ENCODE results near the gene KCND1. TPM values are rescaled to one million over a fixed set of nuclear protein-coding genes. Genes with fewer than 3 reads are reported as not detected.

Gene KCND1
- total RNA-seq, 6 donors from 2014 or later = 0.61 to 3.1 (median 1.2) TPM

DNA sequence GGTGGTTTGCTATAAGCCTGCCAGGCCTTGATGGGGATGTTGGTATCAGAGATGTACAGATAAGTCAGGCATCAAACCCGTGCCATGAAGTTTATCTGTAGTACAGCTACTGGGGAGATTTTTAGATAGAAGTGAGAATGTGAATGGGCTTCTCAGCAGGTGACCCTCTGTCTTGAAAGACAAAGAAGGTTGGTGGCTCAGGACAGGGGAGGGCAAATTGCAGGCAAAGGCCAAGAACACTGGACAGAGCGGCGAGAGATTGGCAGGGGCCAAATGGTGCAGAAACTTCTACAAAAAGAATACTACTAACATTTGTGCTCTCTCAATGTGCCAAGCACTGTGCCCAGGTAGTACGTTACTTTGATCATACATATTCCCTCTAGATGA, 50.9 kb downstream of the KCND1 start:
- TF ChIP-seq EP300 (IDR thresholded peaks at IDR 0.05) = no peak
- TF ChIP-seq, protein P1, sequence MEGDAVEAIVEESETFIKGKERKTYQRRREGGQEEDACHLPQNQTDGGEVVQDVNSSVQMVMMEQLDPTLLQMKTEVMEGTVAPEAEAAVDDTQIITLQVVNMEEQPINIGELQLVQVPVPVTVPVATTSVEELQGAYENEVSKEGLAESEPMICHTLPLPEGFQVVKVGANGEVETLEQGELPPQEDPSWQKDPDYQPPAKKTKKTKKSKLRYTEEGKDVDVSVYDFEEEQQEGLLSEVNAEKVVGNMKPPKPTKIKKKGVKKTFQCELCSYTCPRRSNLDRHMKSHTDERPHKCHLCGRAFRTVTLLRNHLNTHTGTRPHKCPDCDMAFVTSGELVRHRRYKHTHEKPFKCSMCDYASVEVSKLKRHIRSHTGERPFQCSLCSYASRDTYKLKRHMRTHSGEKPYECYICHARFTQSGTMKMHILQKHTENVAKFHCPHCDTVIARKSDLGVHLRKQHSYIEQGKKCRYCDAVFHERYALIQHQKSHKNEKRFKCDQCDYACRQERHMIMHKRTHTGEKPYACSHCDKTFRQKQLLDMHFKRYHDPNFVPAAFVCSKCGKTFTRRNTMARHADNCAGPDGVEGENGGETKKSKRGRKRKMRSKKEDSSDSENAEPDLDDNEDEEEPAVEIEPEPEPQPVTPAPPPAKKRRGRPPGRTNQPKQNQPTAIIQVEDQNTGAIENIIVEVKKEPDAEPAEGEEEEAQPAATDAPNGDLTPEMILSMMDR (IDR thresholded peaks at IDR 0.05) = no peak
- Histone ChIP-seq H3K4me1 (peaks cover 3 to 24% (median 4%) of the 10 kb centered on the region in 4 donors), H3K9me3 (no peaks in the 10 kb centered on the region), H3K4me3 (no peak overlapping the region), H3K36me3 (peaks cover 0 to 34% (median 20%) of the 10 kb centered on the region in 4 donors), H3K27me3 (peaks cover 0 to 6% (median 0%) of the 10 kb centered on the region in 4 donors), H3K27ac (peak overlapping the region in 3 of 4 donors; percentile 24 to 61 (median 39))
- no peak for ATAC-seq (ENCODE audit: low FRiP score in 2 of 2)
- 77 to 89% methylated on average over 1 to 4 of the region's 4 CpGs for WGBS, 2 donors
- no peak for DNase-seq

DNA sequence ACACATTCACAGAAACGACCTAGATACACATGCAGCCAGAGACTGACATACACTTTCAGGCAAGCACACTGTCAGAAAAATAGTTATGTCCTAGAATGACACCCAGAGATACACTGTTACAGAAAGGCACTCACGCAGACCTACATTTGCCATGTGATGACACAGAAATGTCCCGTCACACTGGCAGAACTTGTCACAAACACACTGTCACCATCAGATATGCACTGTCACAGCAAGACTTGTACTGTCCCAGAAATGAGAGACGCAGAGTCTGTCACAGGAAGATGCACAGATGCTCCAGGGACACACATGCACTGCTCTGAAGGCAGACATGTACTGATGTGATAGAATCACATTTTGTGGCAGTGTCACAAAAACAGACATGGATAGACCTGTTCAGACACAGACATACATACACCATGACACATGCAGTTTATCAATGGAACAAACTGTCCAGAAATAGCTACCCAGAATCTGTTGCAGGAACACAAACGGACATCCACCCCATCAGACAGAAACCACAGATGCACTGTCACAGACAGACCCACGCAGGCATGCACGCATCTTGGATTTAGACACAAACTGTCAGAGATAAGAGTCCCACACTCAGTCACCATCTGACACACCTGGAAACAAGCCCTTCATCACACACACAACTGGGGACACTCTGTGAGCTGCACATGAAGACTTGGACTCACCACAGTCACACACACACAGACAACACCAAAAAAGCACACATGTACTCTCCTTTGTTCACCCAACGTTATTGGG, 51.5 kb downstream of the KCND1 start:
- Histone ChIP-seq H3K27ac (peak overlapping the region; percentile 80 to 88 (median 85)), H3K27me3 (peaks cover 0 to 6% (median 0%) of the 10 kb centered on the region in 4 donors), H3K4me1 (peaks cover 3 to 24% (median 4%) of the 10 kb centered on the region in 4 donors), H3K9me3 (no peaks in the 10 kb centered on the region), H3K36me3 (peaks cover 0 to 32% (median 17%) of the 10 kb centered on the region in 4 donors), H3K4me3 (peak overlapping the region in 2 of 4 donors; percentile 71 to 75)
- ATAC-seq (ENCODE audit: low FRiP score in 2 of 2) = no peak
- DNase-seq = no peak
- WGBS, 2 donors = 55 to 64% methylated on average over 2 to 8 of the region's 8 CpGs
- TF ChIP-seq POLR2AphosphoS5 (IDR thresholded peaks at IDR 0.05) (no peak), POLR2A (IDR thresholded peaks at IDR 0.05) (no peak), EP300 (IDR thresholded peaks at IDR 0.05) (peak in 1 of 4 donors; percentile 12)
- TF ChIP-seq, protein P1 (IDR thresholded peaks at IDR 0.05) = no peak

DNA sequence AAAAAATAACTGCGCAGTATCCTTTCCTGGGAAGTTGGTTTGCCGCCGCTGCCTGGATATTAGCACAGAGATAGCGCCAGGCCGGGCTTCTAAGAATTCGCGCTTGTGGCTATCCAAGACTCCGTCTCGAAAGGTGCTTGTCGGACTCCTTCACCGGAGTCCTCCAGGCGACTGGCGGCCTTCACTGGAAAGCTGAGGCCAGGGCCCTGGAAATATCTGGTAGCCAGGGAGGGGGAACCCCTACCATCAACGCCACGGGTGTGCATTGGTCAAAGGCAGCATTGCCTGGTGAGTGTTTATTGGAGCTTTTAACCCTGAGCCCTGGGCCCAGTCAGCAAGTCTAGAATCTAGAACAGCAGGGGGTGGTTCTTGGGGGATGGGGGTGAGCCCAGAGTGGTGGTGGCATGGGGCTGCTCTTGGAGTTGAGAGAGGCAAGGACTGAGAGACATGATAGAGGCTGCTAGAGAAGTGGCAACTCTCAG, 52.2 kb downstream of the KCND1 start:
- Histone ChIP-seq H3K4me3 (peak overlapping the region in 3 of 4 donors; percentile 49 to 75 (median 71)), H3K9me3 (no peaks in the 10 kb centered on the region), H3K27me3 (peaks cover 0 to 6% (median 0%) of the 10 kb centered on the region in 4 donors), H3K27ac (peak overlapping the region; percentile 80 to 88 (median 85)), H3K4me1 (peaks cover 3 to 24% (median 4%) of the 10 kb centered on the region in 4 donors), H3K36me3 (peaks cover 0 to 35% (median 16%) of the 10 kb centered on the region in 4 donors)
- ATAC-seq (ENCODE audit: low FRiP score in 2 of 2) = peak; percentile 4 to 5
- 0 to 56% methylated on average over 2 to 15 of the region's 15 CpGs for WGBS, 2 donors
- peak in 1 of 2 donors; percentile 54 for DNase-seq
- TF ChIP-seq POLR2A (IDR thresholded peaks at IDR 0.05) (no peak), EP300 (IDR thresholded peaks at IDR 0.05) (no peak), POLR2AphosphoS5 (IDR thresholded peaks at IDR 0.05) (no peak)
- TF ChIP-seq, protein P1 (IDR thresholded peaks at IDR 0.05) = no peak

DNA sequence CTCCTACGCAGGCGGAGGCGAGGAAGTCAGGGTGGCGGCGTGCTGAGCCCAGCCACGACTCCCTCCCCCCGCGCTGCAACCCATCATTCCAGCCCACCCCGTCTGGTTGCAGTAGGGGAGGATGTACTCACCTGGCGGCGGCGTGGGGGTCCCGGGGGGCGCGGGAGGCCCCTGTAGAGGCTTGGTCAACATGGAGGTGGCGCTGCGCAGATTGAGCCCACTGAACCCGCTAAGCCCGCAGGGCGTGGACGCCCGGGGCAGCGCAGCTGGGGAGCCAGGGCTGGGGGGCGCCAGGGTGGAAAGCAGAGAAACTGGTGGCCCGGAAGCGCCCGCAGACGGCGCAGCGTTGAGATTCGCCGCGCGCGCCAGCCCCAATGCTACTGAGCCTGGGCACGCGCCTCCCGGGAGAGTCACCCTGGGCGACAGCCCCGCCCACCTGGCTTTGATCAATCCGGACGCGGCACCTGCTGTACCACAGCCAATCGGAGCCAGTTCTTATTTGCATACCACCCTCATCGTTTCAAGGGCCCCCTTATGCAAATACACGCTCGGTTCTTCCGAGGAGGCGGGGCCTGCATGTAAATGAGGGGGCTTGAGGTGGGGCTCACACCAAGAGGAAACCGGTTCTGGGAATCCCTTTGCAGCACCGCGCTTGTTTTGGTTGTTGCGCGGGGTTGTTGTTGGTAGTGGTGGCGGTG, 52.9 kb downstream of the KCND1 start, which contains the start of gene PIM2:
PIM2 (minus strand) TSS at position 382 of the 698 bp plus-strand sequence; CDS start at position 192, 190 bp downstream.
- ATAC-seq (ENCODE audit: low FRiP score in 2 of 2) = peak; percentile 89 to 91
- Histone ChIP-seq H3K27ac (peak within 1 kb of the TSS; percentile 80 to 88 (median 85)), H3K27me3 (peaks cover 0 to 6% (median 0%) of the 10 kb centered on the region in 4 donors), H3K36me3 (peaks cover 0 to 35% (median 17%) of the 10 kb centered on the region in 4 donors), H3K4me3 (peak within 1 kb of the TSS; percentile 49 to 75 (median 64)), H3K4me1 (peaks cover 3 to 24% (median 4%) of the 10 kb centered on the region in 4 donors), H3K9me3 (no peaks in the 10 kb centered on the region)
- WGBS, 2 donors = 43% methylated on average over 52 of the region's 55 CpGs; no CpG with 5 or more reads in 1 of the 2 donors
- DNase-seq = peak; percentile 93 to 95
- peak in 3 of 4 donors; percentile 85 to 98 (median 97) for TF ChIP-seq POLR2A (IDR thresholded peaks at IDR 0.05)
- TF ChIP-seq POLR2AphosphoS5 (IDR thresholded peaks at IDR 0.05) = peak; percentile 80 to 88
- peak in 1 of 4 donors; percentile 24 for TF ChIP-seq EP300 (IDR thresholded peaks at IDR 0.05)
- TF ChIP-seq, protein P1 (IDR thresholded peaks at IDR 0.05) = peak in 2 of 6 experiments; percentile 11 to 15
